ENCODE results near the gene SLC30A5. TPM values are rescaled to one million over a fixed set of nuclear protein-coding genes. Genes with fewer than 3 reads are reported as not detected.

SLC30A5 gene
- total RNA-seq, 1 donor from 2014 or later, result 20.6 TPM

DNA sequence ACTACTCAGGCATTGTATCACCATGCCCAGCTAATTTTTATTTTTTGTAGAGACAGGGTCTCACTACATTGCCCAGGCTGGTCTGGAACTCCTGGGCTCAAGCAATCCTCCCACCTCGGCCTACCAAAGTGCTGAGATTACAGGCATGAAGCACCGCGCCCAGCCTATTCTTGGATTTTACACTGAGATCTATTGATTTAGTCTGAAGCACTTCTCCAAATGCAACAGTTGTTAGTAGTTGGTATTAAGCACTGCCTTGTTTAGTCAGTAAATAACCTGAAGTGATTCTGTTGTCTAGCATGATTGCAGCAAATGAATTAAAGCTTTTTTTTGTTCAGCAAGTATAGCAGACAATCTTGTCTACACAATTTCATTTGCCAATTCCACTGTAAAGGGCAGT lies 64.2 kb downstream of the SLC30A5 start:
- Histone ChIP-seq H3K4me1 (no peaks in the 10 kb centered on the region), H3K27ac (no peak overlapping the region), H3K4me3 (no peak overlapping the region), H3K36me3 (no peaks in the 10 kb centered on the region), H3K9me3 (no peaks in the 10 kb centered on the region), H3K27me3 (no peaks in the 10 kb centered on the region)
- TF ChIP-seq, protein P1, sequence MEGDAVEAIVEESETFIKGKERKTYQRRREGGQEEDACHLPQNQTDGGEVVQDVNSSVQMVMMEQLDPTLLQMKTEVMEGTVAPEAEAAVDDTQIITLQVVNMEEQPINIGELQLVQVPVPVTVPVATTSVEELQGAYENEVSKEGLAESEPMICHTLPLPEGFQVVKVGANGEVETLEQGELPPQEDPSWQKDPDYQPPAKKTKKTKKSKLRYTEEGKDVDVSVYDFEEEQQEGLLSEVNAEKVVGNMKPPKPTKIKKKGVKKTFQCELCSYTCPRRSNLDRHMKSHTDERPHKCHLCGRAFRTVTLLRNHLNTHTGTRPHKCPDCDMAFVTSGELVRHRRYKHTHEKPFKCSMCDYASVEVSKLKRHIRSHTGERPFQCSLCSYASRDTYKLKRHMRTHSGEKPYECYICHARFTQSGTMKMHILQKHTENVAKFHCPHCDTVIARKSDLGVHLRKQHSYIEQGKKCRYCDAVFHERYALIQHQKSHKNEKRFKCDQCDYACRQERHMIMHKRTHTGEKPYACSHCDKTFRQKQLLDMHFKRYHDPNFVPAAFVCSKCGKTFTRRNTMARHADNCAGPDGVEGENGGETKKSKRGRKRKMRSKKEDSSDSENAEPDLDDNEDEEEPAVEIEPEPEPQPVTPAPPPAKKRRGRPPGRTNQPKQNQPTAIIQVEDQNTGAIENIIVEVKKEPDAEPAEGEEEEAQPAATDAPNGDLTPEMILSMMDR (IDR thresholded peaks at IDR 0.05), result no peak
- no peak for DNase-seq (ENCODE audit: low spot score in 2 of 2)
- intact Hi-C loops (cut with DNase I), result no loop called here

DNA sequence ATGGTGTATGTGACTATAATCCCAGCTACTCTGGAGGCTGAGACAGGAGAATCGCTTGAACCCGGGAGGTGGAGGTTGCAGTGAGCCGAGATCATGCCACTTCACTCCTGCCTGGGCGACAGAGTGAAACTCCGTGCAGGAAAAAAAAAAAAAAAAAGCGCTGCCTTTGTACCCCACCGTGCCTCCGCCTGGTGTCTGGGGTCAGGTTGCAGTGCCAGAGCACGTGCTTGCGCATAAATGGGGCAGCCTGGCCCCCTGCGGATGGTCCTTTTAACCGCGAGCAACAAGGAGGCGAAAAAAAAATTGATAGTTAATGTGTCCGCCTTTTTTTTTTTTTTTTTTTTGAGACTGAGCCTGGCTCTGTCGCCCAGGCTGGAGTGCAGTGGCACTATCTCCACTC lies 66.8 kb downstream of the SLC30A5 start:
- Histone ChIP-seq H3K9me3 (no peaks in the 10 kb centered on the region), H3K27me3 (no peaks in the 10 kb centered on the region), H3K4me3 (no peak overlapping the region), H3K27ac (no peak overlapping the region), H3K4me1 (no peaks in the 10 kb centered on the region), H3K36me3 (no peaks in the 10 kb centered on the region)
- TF ChIP-seq, protein P1 (IDR thresholded peaks at IDR 0.05), result no peak
- no peak for DNase-seq (ENCODE audit: low spot score in 2 of 2)
- intact Hi-C loops (cut with DNase I), result no loop called here

DNA sequence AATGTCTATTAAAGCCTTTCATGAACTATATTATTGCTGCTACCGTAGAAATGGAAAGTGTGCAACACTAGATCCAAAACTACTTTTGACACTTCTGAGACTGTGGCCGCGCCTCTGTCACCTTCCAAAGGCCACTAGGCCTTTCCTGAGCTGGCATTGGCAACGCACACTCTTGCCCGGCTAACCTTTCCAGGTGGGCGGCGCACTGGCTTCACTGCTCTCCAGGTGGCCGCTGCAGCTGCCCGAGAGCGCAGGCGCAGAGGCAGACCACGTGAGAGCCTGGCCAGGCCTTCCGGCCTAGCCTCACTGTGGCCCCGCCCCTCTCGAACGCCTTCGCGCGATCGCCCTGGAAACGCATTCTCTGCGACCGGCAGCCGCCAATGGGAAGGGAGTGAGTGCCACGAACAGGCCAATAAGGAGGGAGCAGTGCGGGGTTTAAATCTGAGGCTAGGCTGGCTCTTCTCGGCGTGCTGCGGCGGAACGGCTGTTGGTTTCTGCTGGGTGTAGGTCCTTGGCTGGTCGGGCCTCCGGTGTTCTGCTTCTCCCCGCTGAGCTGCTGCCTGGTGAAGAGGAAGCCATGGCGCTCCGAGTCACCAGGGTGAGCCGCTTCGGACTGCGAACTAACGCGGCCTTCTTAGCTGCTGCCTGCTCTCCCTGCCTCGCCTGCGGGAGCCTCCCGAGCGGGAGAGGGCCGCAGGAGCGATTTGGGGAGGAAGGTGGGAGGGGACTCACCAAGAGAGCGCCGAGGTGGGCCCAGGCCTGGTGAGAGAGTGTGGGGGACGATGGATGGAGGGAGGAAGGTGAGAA lies 73.1 kb downstream of the SLC30A5 start, which contains the start of gene CCNB1:
Gene CCNB1 (plus strand): TSS at position 465 of the 807 bp plus-strand sequence. CDS start 113 bp downstream, at position 578.
- TF ChIP-seq, protein P1 (IDR thresholded peaks at IDR 0.05), result no peak
- H3K36me3 ChIP-seq, result no peaks in the 10 kb centered on the region
- peak; percentile 90 to 98 for DNase-seq (ENCODE audit: low spot score in 2 of 2)
- peak within 1 kb of the TSS; percentile 58 to 77 for H3K4me3 ChIP-seq
- peaks cover 0 to 8% of the 10 kb centered on the region in 2 donors for H3K4me1 ChIP-seq
- H3K9me3 ChIP-seq, result no peaks in the 10 kb centered on the region
- H3K27me3 ChIP-seq, result no peaks in the 10 kb centered on the region
- intact Hi-C loops (cut with DNase I), result loop anchor here (1.0 to 2.0 kb wide), 6 partner anchors 22 to 202 kb away; partner anchors contain the start of genes AK6, CCDC125, CDK7 and CENPH
- peak within 1 kb of the TSS in 1 of 2 donors; percentile 34 for H3K27ac ChIP-seq

DNA sequence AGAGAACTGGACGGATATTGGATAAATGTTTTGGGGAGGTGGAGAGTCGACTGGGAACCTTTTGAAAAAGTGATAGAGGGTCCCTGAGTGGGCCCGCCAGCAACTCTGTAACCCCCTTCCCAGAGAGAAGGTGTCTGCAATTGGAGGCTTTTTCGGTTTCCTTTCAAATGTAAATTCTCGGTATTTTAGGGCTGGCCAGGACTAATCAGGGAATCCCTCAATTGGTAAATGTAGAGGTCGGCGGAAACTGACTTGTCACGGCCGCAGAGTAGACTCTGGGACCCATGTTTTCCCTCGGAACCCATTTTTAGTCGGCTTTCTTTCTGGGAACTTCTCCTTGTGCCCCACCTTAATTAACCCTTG lies 73.7 kb downstream of the SLC30A5 start:
- H3K36me3 ChIP-seq, result no peaks in the 10 kb centered on the region
- DNase-seq (ENCODE audit: low spot score in 2 of 2), result no peak
- TF ChIP-seq, protein P1 (IDR thresholded peaks at IDR 0.05), result no peak
- H3K4me1 ChIP-seq, result peaks cover 0 to 8% of the 10 kb centered on the region in 2 donors
- no peaks in the 10 kb centered on the region for H3K9me3 ChIP-seq
- peak overlapping the region; percentile 58 to 77 for H3K4me3 ChIP-seq
- H3K27me3 ChIP-seq, result no peaks in the 10 kb centered on the region
- intact Hi-C loops (cut with DNase I), result loop anchor here (1.0 to 2.0 kb wide), 5 partner anchors 22 to 201 kb away; partner anchors contain the start of genes AK6, CCDC125, CENPH and RAD17
- peak overlapping the region in 1 of 2 donors; percentile 34 for H3K27ac ChIP-seq

DNA sequence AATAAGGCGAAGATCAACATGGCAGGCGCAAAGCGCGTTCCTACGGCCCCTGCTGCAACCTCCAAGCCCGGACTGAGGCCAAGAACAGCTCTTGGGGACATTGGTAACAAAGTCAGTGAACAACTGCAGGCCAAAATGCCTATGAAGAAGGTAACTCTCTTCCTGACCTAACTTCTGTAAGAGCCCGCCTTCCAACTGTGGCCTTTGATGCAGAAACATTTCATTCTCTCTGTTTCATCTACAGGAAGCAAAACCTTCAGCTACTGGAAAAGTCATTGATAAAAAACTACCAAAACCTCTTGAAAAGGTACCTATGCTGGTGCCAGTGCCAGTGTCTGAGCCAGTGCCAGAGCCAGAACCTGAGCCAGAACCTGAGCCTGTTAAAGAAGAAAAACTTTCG lies 74.1 kb downstream of the SLC30A5 start:
- Histone ChIP-seq H3K4me1 (peaks cover 0 to 8% of the 10 kb centered on the region in 2 donors), H3K9me3 (no peaks in the 10 kb centered on the region), H3K27ac (no peak overlapping the region), H3K27me3 (no peaks in the 10 kb centered on the region), H3K4me3 (peak overlapping the region; percentile 58 to 77), H3K36me3 (no peaks in the 10 kb centered on the region)
- intact Hi-C loops (cut with DNase I), result loop anchor here (1.0 to 2.0 kb wide), 5 partner anchors 21 to 201 kb away; partner anchors contain the start of genes AK6, CCDC125, CENPH and RAD17
- no peak for DNase-seq (ENCODE audit: low spot score in 2 of 2)
- TF ChIP-seq, protein P1 (IDR thresholded peaks at IDR 0.05), result no peak
